ENCODE measurements around the gene ZIC5.

GRCh38 chr13:99980824-99981734, 9.5 kb upstream of the ZIC5 start:
- TF ChIP-seq CTCF (conservative IDR thresholded peaks at IDR 0.05; ENCODE audit: low read depth, low read length) = no peak
- TF ChIP-seq EZH2phosphoT487 (IDR thresholded peaks at IDR 0.05; ENCODE audit: borderline replicate concordance, low read length) = no peak
